HUDEP-2 (cell line): Measurements from ENCODE around the gene CERKL.

ENCODE experiments used
- DNase-seq, 76 experiments: peaks; one replicate each; lab custom pipeline; 2025; ENCODE audit not compliant: unreplicated experiment in 76 of 76; lab: John Stamatoyannopoulos, UW

CERKL gene

GRCh38 chr2:181578829-181579228, 78.1 kb downstream of the CERKL start:
- no peak for DNase-seq

- DNase-seq, result no peak
Measured at GRCh38 chr2:181576431-181576830, 80.5 kb downstream of the CERKL start.

GRCh38 chr2:181575650-181576025, 81.3 kb downstream of the CERKL start:
- DNase-seq, result no peak

GRCh38 chr2:181575024-181575649, 81.8 kb downstream of the CERKL start:
- DNase-seq, result no peak

- DNase-seq, result no peak
Measured at GRCh38 chr2:181574321-181574720, 82.6 kb downstream of the CERKL start.

GRCh38 chr2:181573140-181573736, 83.7 kb downstream of the CERKL start:
- DNase-seq, result peak in 4 of 76 experiments; percentile 8 to 11 (median 8)

- DNase-seq, result no peak
Measured at GRCh38 chr2:181570833-181571661, 85.9 kb downstream of the CERKL start.

- DNase-seq, result no peak
Measured at GRCh38 chr2:181570059-181570458, 86.8 kb downstream of the CERKL start.

- no peak for DNase-seq
Measured at GRCh38 chr2:181566334-181567032, 90.4 kb downstream of the CERKL start.

GRCh38 chr2:181563101-181563692, 93.7 kb downstream of the CERKL start:
- DNase-seq, result no peak

GRCh38 chr2:181558371-181558770, 98.5 kb downstream of the CERKL start:
- DNase-seq, result no peak

- no peak for DNase-seq
Measured at GRCh38 chr2:181554061-181554830, 102.7 kb downstream of the CERKL start.

GRCh38 chr2:181553244-181553643, 103.7 kb downstream of the CERKL start:
- no peak for DNase-seq

GRCh38 chr2:181552808-181553207, 104.1 kb downstream of the CERKL start:
- no peak for DNase-seq

GRCh38 chr2:181546086-181546485, 110.8 kb downstream of the CERKL start:
- DNase-seq, result no peak

GRCh38 chr2:181542170-181542569, 114.7 kb downstream of the CERKL start:
- DNase-seq, result no peak

GRCh38 chr2:181540421-181540820, 116.5 kb downstream of the CERKL start:
- DNase-seq, result no peak

- DNase-seq, result no peak
Measured at GRCh38 chr2:181536730-181537129, 120.2 kb downstream of the CERKL start.

GRCh38 chr2:181528441-181528840, 128.5 kb downstream of the CERKL start:
- DNase-seq, result no peak

GRCh38 chr2:181527058-181527457, 129.8 kb downstream of the CERKL start:
- DNase-seq, result no peak
